HEK293 (cell line): Measurements from ENCODE around the gene CETN3.
A peak's percentile ranks its signal among the peaks of the same experiment; 100 is the strongest.

Experiments
- FEZF1 ChIP-seq: fragments of 450-650 bp; formaldehyde crosslinking; IDR thresholded peaks from 2 replicates; pipeline ENCODE4 v1.5.1; 2016; ENCODE audit warnings: missing biosample characterization, missing genetic modification characterization
- HOXC10 ChIP-seq: sonication (generic); formaldehyde crosslinking; IDR thresholded peaks from 2 replicates; pipeline ENCODE4 v1.8.1; 2023; ENCODE audit warnings: mild to moderate bottlenecking, missing genetic modification reagents
- KLF7 ChIP-seq: fragments of 450-650 bp; formaldehyde crosslinking; IDR thresholded peaks from 2 replicates; pipeline ENCODE4 v1.5.1; 2016; ENCODE audit warnings: missing biosample characterization, missing genetic modification characterization, borderline replicate concordance
- TCF7L2 ChIP-seq: IDR thresholded peaks from 2 replicates; pipeline ENCODE4 v1.6.1; 2011; ENCODE audit warnings: low read depth, mild to moderate bottlenecking, inconsistent platforms, low read length, moderate library complexity, borderline replicate concordance
- YY2 ChIP-seq: fragments of 450-650 bp; formaldehyde crosslinking; IDR thresholded peaks from 2 replicates; pipeline ENCODE4 v1.5.1; 2016; ENCODE audit warnings: missing biosample characterization, missing genetic modification characterization
- ZBTB20 ChIP-seq: fragments of 450-650 bp; formaldehyde crosslinking; IDR thresholded peaks from 2 replicates; pipeline ENCODE4 v1.5.1; 2016; ENCODE audit warnings: missing biosample characterization, missing genetic modification characterization
- ZFP37 ChIP-seq: fragments of 450-650 bp; formaldehyde crosslinking; IDR thresholded peaks from 2 replicates; pipeline ENCODE4 v1.5.1; 2016; ENCODE audit warnings: missing biosample characterization, missing genetic modification characterization
- ZNF10 ChIP-seq: fragments of 450-650 bp; formaldehyde crosslinking; IDR thresholded peaks from 2 replicates; pipeline ENCODE4 v1.5.1; 2017; ENCODE audit warnings: missing biosample characterization, missing genetic modification characterization
- ZNF2 ChIP-seq: fragments of 450-650 bp; formaldehyde crosslinking; IDR thresholded peaks from 2 replicates; pipeline ENCODE4 v1.5.1; 2016; ENCODE audit warnings: missing biosample characterization, missing genetic modification characterization
- ZNF23 ChIP-seq: fragments of 450-650 bp; formaldehyde crosslinking; IDR thresholded peaks from 2 replicates; pipeline ENCODE4 v1.5.1; 2016; ENCODE audit warnings: missing biosample characterization, missing genetic modification characterization, borderline replicate concordance
- ZNF292 ChIP-seq: fragments of 450-650 bp; formaldehyde crosslinking; IDR thresholded peaks from 2 replicates; pipeline ENCODE4 v1.5.1; 2016; ENCODE audit warnings: low read depth, missing biosample characterization, missing genetic modification characterization, borderline replicate concordance
- ZNF302 ChIP-seq: fragments of 450-650 bp; formaldehyde crosslinking; IDR thresholded peaks from 2 replicates; pipeline ENCODE4 v1.5.1; 2016; ENCODE audit warnings: missing biosample characterization, missing genetic modification characterization, low read depth
- ZNF37A ChIP-seq: fragments of 450-650 bp; IDR thresholded peaks from 2 replicates; pipeline ENCODE4 v1.5.1; 2018; ENCODE audit warnings: missing biosample characterization, missing genetic modification characterization
- ZNF391 ChIP-seq: fragments of 450-650 bp; formaldehyde crosslinking; IDR thresholded peaks from 2 replicates; pipeline ENCODE4 v1.5.1; 2016; ENCODE audit warnings: low read depth, missing biosample characterization, missing genetic modification characterization, borderline replicate concordance
- ZNF416 ChIP-seq: fragments of 450-650 bp; formaldehyde crosslinking; IDR thresholded peaks from 2 replicates; pipeline ENCODE4 v1.5.1; 2016; ENCODE audit warnings: missing biosample characterization, missing genetic modification characterization
- ZNF707 ChIP-seq: fragments of 450-650 bp; formaldehyde crosslinking; IDR thresholded peaks from 2 replicates; pipeline ENCODE4 v1.5.1; 2016; ENCODE audit warnings: missing biosample characterization, missing genetic modification characterization
- ZNF76 ChIP-seq: fragments of 450-650 bp; formaldehyde crosslinking; IDR thresholded peaks from 2 replicates; pipeline ENCODE4; 2016; ENCODE audit warnings: low read depth, missing biosample characterization, missing genetic modification characterization, borderline replicate concordance
- ZNF777 ChIP-seq: fragments of 450-650 bp; formaldehyde crosslinking; IDR thresholded peaks from 2 replicates; pipeline ENCODE4 v1.5.1; 2017; ENCODE audit warnings: missing biosample characterization, missing genetic modification characterization, borderline replicate concordance
- ZNF830 ChIP-seq: fragments of 450-650 bp; IDR thresholded peaks from 2 replicates; pipeline ENCODE4 v1.5.0; 2018; ENCODE audit warnings: missing biosample characterization, missing genetic modification characterization, low read depth, mild to moderate bottlenecking, moderate library complexity
- TF ChIP-seq, protein P1 (sequence below): fragments of 450-650 bp; IDR thresholded peaks from 2 replicates; pipeline ENCODE4 v1.5.1; 2018; ENCODE audit warnings: missing biosample characterization, mild to moderate bottlenecking, missing genetic modification characterization
- TF ChIP-seq, protein P2 (sequence below): fragments of 450-650 bp; formaldehyde crosslinking; IDR thresholded peaks from 2 replicates; pipeline ENCODE4 v1.5.1; 2016; ENCODE audit warnings: missing biosample characterization, missing genetic modification characterization
- TF ChIP-seq, protein P3 (sequence below): fragments of 450-650 bp; formaldehyde crosslinking; IDR thresholded peaks from 2 replicates; pipeline ENCODE4 v1.5.1; 2016; ENCODE audit warnings: missing biosample characterization, missing genetic modification characterization, low read depth
- TF ChIP-seq, protein P4 (sequence below): fragments of 450-650 bp; formaldehyde crosslinking; IDR thresholded peaks from 2 replicates; pipeline ENCODE4 v1.5.1; 2016; ENCODE audit warnings: missing biosample characterization, missing genetic modification characterization
- TF ChIP-seq, protein P5 (sequence below): fragments of 450-650 bp; formaldehyde crosslinking; IDR thresholded peaks from 2 replicates; pipeline ENCODE4 v1.5.1; 2017; ENCODE audit warnings: missing biosample characterization, missing genetic modification characterization
- TF ChIP-seq, protein P6 (sequence below): fragments of 450-650 bp; formaldehyde crosslinking; IDR thresholded peaks from 2 replicates; pipeline ENCODE4 v1.5.1; 2016; ENCODE audit warnings: missing biosample characterization, missing genetic modification characterization

CETN3 gene

DNA sequence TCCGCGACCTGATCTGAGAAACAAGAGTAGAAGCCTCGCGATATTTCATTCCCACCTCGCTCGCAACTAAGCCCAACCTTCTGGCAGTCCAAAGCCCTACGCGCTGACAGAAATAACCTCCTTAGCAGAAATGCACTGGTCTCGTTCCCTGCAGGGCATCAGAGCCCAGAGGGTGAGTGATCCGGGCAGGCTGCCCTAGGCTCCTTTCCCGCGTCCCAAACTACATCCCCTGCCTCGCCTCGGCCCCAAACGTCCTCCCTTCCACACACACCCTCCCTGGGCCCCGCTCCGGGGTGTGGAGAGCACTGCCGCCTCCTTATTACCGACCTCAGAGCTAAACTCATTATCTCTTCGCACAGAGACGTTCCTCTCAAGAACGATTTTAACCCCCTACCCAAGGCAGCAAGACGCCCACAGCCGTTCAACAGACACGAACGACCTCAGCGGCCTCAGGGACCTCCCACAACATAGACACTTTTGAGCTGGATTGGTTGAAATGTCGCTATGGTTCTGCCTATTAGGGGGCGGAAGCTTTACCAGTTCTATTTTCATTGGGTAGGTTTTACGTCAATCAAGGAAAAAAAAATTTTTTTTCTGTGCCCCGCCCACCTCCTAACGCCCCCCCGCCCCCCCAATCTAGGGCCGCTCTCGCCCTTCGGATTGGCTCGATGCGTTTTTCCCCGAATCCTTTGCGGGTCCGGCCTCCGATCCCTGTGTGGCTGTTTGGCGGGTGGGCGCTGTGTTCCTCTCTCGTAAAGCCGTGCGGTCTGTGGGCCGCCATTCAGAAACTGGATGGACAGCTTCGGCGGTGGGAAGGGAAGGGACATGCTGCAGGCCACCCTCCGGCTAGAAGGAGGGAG lies at the start of gene CETN3 (continued):
- TF ChIP-seq ZNF292 (tag by site-specific recombination) (no peak), TCF7L2 (no peak), ZNF830 (no peak), ZBTB20 (tag by site-specific recombination) (peak; percentile 68), YY2 (tag by site-specific recombination) (peak; percentile 85), FEZF1 (tag by site-specific recombination) (no peak), ZNF777 (no peak), ZNF2 (tag by site-specific recombination) (peak; percentile 93), ZNF37A (tag by site-specific recombination) (no peak), HOXC10 (CRISPR knock-in tag) (no peak), KLF7 (tag by site-specific recombination) (peak; percentile 31; the same call in 1 of the 2 replicates), ZNF23 (tag by site-specific recombination) (no peak), ZFP37 (peak; percentile 97), ZNF707 (tag by site-specific recombination) (no peak), ZNF416 (tag by site-specific recombination) (no peak), ZNF302 (tag by site-specific recombination) (no peak), ZNF76 (tag by site-specific recombination) (peak; percentile 83), ZNF10 (tag by site-specific recombination) (no peak; the same call in 1 of the 2 replicates), ZNF391 (tag by site-specific recombination) (peak; percentile 77; the same call in 1 of the 2 replicates)
- TF ChIP-seq, protein P1, sequence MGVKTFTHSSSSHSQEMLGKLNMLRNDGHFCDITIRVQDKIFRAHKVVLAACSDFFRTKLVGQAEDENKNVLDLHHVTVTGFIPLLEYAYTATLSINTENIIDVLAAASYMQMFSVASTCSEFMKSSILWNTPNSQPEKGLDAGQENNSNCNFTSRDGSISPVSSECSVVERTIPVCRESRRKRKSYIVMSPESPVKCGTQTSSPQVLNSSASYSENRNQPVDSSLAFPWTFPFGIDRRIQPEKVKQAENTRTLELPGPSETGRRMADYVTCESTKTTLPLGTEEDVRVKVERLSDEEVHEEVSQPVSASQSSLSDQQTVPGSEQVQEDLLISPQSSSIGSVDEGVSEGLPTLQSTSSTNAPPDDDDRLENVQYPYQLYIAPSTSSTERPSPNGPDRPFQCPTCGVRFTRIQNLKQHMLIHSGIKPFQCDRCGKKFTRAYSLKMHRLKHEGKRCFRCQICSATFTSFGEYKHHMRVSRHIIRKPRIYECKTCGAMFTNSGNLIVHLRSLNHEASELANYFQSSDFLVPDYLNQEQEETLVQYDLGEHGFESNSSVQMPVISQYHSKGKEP (tag by site-specific recombination): no peak; the same call in 1 of the 2 replicates
- TF ChIP-seq, protein P2, sequence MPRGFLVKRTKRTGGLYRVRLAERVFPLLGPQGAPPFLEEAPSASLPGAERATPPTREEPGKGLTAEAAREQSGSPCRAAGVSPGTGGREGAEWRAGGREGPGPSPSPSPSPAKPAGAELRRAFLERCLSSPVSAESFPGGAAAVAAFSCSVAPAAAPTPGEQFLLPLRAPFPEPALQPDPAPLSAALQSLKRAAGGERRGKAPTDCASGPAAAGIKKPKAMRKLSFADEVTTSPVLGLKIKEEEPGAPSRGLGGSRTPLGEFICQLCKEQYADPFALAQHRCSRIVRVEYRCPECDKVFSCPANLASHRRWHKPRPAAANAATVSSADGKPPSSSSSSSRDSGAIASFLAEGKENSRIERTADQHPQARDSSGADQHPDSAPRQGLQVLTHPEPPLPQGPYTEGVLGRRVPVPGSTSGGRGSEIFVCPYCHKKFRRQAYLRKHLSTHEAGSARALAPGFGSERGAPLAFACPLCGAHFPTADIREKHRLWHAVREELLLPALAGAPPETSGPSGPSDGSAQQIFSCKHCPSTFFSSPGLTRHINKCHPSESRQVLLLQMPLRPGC (tag by site-specific recombination): no peak
- TF ChIP-seq, protein P3, sequence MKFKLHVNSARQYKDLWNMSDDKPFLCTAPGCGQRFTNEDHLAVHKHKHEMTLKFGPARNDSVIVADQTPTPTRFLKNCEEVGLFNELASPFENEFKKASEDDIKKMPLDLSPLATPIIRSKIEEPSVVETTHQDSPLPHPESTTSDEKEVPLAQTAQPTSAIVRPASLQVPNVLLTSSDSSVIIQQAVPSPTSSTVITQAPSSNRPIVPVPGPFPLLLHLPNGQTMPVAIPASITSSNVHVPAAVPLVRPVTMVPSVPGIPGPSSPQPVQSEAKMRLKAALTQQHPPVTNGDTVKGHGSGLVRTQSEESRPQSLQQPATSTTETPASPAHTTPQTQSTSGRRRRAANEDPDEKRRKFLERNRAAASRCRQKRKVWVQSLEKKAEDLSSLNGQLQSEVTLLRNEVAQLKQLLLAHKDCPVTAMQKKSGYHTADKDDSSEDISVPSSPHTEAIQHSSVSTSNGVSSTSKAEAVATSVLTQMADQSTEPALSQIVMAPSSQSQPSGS (tag by site-specific recombination): no peak
- TF ChIP-seq, protein P4, sequence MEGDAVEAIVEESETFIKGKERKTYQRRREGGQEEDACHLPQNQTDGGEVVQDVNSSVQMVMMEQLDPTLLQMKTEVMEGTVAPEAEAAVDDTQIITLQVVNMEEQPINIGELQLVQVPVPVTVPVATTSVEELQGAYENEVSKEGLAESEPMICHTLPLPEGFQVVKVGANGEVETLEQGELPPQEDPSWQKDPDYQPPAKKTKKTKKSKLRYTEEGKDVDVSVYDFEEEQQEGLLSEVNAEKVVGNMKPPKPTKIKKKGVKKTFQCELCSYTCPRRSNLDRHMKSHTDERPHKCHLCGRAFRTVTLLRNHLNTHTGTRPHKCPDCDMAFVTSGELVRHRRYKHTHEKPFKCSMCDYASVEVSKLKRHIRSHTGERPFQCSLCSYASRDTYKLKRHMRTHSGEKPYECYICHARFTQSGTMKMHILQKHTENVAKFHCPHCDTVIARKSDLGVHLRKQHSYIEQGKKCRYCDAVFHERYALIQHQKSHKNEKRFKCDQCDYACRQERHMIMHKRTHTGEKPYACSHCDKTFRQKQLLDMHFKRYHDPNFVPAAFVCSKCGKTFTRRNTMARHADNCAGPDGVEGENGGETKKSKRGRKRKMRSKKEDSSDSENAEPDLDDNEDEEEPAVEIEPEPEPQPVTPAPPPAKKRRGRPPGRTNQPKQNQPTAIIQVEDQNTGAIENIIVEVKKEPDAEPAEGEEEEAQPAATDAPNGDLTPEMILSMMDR (tag by site-specific recombination): peak; percentile 72
- TF ChIP-seq, protein P5, sequence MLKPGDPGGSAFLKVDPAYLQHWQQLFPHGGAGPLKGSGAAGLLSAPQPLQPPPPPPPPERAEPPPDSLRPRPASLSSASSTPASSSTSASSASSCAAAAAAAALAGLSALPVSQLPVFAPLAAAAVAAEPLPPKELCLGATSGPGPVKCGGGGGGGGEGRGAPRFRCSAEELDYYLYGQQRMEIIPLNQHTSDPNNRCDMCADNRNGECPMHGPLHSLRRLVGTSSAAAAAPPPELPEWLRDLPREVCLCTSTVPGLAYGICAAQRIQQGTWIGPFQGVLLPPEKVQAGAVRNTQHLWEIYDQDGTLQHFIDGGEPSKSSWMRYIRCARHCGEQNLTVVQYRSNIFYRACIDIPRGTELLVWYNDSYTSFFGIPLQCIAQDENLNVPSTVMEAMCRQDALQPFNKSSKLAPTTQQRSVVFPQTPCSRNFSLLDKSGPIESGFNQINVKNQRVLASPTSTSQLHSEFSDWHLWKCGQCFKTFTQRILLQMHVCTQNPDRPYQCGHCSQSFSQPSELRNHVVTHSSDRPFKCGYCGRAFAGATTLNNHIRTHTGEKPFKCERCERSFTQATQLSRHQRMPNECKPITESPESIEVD (tag by site-specific recombination): no peak
- TF ChIP-seq, protein P6, sequence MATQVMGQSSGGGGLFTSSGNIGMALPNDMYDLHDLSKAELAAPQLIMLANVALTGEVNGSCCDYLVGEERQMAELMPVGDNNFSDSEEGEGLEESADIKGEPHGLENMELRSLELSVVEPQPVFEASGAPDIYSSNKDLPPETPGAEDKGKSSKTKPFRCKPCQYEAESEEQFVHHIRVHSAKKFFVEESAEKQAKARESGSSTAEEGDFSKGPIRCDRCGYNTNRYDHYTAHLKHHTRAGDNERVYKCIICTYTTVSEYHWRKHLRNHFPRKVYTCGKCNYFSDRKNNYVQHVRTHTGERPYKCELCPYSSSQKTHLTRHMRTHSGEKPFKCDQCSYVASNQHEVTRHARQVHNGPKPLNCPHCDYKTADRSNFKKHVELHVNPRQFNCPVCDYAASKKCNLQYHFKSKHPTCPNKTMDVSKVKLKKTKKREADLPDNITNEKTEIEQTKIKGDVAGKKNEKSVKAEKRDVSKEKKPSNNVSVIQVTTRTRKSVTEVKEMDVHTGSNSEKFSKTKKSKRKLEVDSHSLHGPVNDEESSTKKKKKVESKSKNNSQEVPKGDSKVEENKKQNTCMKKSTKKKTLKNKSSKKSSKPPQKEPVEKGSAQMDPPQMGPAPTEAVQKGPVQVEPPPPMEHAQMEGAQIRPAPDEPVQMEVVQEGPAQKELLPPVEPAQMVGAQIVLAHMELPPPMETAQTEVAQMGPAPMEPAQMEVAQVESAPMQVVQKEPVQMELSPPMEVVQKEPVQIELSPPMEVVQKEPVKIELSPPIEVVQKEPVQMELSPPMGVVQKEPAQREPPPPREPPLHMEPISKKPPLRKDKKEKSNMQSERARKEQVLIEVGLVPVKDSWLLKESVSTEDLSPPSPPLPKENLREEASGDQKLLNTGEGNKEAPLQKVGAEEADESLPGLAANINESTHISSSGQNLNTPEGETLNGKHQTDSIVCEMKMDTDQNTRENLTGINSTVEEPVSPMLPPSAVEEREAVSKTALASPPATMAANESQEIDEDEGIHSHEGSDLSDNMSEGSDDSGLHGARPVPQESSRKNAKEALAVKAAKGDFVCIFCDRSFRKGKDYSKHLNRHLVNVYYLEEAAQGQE (tag by site-specific recombination): peak; percentile 28; the same call in 1 of the 2 replicates
